ENCODE measurements around the gene SCCPDH. TPM values are rescaled to one million over a fixed set of nuclear protein-coding genes. Genes with fewer than 3 reads are reported as not detected.

SCCPDH gene
- total RNA-seq, 4 donors from 2014 or later, result 28.3 to 43.0 (median 35.1) TPM

DNA sequence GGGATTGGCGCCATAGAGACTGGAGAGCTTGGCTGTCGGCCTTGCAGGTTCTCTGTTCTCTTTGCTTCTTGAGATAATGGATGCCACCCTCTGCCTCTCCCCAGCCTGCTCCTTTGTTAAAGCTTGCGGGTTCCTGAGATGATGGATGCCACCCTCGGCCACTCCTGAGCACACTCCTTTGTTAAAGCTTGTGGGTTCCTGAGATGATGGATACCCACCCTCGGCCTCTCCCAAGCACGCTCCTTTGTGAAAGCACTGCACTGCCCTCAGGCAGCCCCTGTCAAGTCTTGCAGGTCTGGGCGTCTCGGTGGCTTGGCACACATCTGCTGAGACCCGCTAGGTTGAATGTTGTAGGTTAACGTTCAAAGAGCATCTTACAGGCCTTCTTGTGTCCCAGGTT lies 76.5 kb downstream of the SCCPDH start:
- Histone ChIP-seq H3K36me3 (no peaks in the 10 kb centered on the region), H3K4me3 (no peak overlapping the region), H3K27ac (no peak overlapping the region), H3K4me1 (peaks cover 4 to 9% of the 10 kb centered on the region in 2 donors), H3K9me3 (no peaks in the 10 kb centered on the region), H3K27me3 (no peaks in the 10 kb centered on the region)
- no peak for ATAC-seq
- DNase-seq, result no peak
- in situ Hi-C loops (cut with MboI; ENCODE audit: low sequenced_read_pairs in 4 of 4) (no loop called here), intact Hi-C loops (cut with DNase I; ENCODE audit: low total_unique reads) (no loop called here)
- TF ChIP-seq, protein P1, sequence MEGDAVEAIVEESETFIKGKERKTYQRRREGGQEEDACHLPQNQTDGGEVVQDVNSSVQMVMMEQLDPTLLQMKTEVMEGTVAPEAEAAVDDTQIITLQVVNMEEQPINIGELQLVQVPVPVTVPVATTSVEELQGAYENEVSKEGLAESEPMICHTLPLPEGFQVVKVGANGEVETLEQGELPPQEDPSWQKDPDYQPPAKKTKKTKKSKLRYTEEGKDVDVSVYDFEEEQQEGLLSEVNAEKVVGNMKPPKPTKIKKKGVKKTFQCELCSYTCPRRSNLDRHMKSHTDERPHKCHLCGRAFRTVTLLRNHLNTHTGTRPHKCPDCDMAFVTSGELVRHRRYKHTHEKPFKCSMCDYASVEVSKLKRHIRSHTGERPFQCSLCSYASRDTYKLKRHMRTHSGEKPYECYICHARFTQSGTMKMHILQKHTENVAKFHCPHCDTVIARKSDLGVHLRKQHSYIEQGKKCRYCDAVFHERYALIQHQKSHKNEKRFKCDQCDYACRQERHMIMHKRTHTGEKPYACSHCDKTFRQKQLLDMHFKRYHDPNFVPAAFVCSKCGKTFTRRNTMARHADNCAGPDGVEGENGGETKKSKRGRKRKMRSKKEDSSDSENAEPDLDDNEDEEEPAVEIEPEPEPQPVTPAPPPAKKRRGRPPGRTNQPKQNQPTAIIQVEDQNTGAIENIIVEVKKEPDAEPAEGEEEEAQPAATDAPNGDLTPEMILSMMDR (IDR thresholded peaks at IDR 0.05 in 4 of 5, conservative IDR thresholded peaks at IDR 0.05 in 1 of 5), result no peak
- TF ChIP-seq POLR2A (IDR thresholded peaks at IDR 0.05), result no peak

DNA sequence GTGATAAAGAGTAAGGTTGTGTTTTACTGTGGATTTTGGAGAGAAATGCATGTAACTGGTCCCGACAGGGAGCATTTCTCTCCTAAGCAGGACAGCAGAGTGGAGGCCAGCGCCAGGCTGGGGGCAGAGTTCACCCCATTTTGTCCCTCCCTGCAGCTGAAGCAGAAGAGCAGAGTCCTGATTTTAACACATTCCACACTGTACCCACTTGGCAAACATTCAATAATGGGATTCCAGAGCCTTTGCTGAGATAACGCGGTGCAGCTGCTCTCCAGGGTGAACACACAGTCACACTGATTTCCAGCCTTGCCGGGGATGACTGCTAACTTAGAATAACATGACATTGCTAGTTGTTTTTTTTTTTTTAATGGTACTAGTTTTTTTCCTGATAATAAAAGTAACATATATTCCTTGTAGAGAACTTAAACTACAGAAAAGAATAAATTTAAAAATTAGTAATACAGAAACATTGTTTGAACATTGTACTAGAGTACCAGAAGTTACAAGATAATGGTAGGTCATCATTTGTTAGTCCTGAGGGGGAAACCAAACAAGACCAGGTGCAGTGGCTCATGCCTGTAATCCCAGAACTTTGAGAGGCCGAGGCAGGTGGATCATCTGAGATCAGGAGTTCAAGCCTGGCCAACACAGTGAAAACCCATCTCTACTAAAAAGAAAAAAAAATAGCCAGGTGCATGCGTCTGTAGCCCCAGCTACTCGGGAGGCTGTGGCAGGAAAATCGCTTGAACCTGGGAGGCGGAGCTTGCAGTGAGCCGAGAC lies 77.2 kb downstream of the SCCPDH start:
- intact Hi-C loops (cut with DNase I; ENCODE audit: low total_unique reads), result no loop called here
- ATAC-seq, result no peak
- DNase-seq, result no peak

DNA sequence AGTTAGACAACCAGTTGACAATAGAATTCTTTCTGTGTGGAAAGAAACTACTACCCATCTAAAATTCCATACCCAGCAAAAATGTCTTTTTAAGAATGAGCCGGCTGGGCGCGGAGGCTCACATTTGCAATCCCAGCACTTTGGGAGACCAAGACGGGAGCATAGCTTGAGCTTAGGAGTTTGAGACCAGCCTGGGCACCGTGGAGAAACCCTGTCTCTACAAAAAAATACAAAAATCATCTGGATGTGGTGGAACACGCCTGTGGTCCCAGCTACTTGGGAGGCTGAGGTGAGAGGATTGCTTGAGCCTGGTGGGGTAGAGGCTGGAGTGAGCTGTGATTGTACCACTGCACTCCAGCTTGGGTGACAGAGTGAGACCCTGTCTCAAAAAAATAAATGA lies 79.2 kb downstream of the SCCPDH start:
- DNase-seq (no peak), ATAC-seq (no peak)
- Histone ChIP-seq H3K36me3 (no peaks in the 10 kb centered on the region), H3K27ac (no peak overlapping the region), H3K27me3 (no peaks in the 10 kb centered on the region), H3K4me1 (peaks cover 4 to 6% of the 10 kb centered on the region in 2 donors), H3K9me3 (no peaks in the 10 kb centered on the region), H3K4me3 (no peak overlapping the region)
- in situ Hi-C loops (cut with MboI; ENCODE audit: low sequenced_read_pairs in 4 of 4) (no loop called here), intact Hi-C loops (cut with DNase I; ENCODE audit: low total_unique reads) (no loop called here)
- no peak for TF ChIP-seq POLR2A (IDR thresholded peaks at IDR 0.05)
- TF ChIP-seq, protein P1 (IDR thresholded peaks at IDR 0.05 in 4 of 5, conservative IDR thresholded peaks at IDR 0.05 in 1 of 5), result no peak

More for the DNA sequence above, 77.2 kb downstream of the SCCPDH start:
- no peak overlapping the region for H3K4me3 ChIP-seq
- H3K9me3 ChIP-seq, result no peaks in the 10 kb centered on the region
- H3K27me3 ChIP-seq, result no peaks in the 10 kb centered on the region
- in situ Hi-C loops (cut with MboI; ENCODE audit: low sequenced_read_pairs in 4 of 4), result no loop called here
- no peak for TF ChIP-seq POLR2A (IDR thresholded peaks at IDR 0.05)
- TF ChIP-seq, protein P1 (IDR thresholded peaks at IDR 0.05 in 4 of 5, conservative IDR thresholded peaks at IDR 0.05 in 1 of 5), result no peak
- H3K4me1 ChIP-seq, result peaks cover 4 to 9% of the 10 kb centered on the region in 2 donors
- no peak overlapping the region for H3K27ac ChIP-seq
- H3K36me3 ChIP-seq, result no peaks in the 10 kb centered on the region

DNA sequence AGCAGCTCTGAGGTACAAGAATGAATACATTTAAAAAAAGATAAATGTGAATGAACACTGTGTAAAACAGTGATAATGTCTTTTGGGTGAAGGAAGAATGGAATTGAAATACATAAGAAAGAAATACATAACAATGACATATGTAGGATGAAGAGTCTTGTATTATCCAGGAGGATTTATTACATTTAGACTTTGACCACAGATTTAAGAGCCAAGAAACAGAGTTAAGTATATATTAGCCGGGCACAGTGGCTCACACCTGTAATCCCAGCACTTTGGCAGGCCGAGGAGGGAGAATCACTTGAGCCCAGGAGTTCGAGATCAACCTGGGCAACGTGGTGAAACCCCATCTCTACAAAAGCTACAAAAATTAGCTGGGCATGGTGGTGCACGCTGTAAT lies 79.7 kb downstream of the SCCPDH start:
- DNase-seq (no peak), ATAC-seq (no peak)
- intact Hi-C loops (cut with DNase I; ENCODE audit: low total_unique reads), result no loop called here
- TF ChIP-seq, protein P1 (IDR thresholded peaks at IDR 0.05 in 4 of 5, conservative IDR thresholded peaks at IDR 0.05 in 1 of 5), result no peak
- no peak for TF ChIP-seq POLR2A (IDR thresholded peaks at IDR 0.05)
- H3K4me3 ChIP-seq, result no peak overlapping the region
- H3K27ac ChIP-seq, result no peak overlapping the region
- in situ Hi-C loops (cut with MboI; ENCODE audit: low sequenced_read_pairs in 4 of 4), result no loop called here
- peaks cover 0 to 1% of the 10 kb centered on the region in 2 donors for H3K4me1 ChIP-seq
- H3K36me3 ChIP-seq, result no peaks in the 10 kb centered on the region
- no peaks in the 10 kb centered on the region for H3K9me3 ChIP-seq
- no peaks in the 10 kb centered on the region for H3K27me3 ChIP-seq

Data from gastrocnemius medialis (tissue), 4 donors.